SK-N-SH (cell line): Measurements from ENCODE around the gene CCSER1. TPM values are rescaled to one million over a fixed set of nuclear protein-coding genes. Genes with fewer than 3 reads are reported as not detected.

ENCODE experiments used
- CTCF ChIA-PET: fragments of 300-600, 350-600 bp; formaldehyde crosslinking; extraction: SDS; loops from one replicate; lab custom pipeline; 2021; lab: Yijun Ruan, JAX
- POLR2A ChIA-PET: fragments of 350-600 bp; sonication (Branson Sonifier 250); formaldehyde crosslinking; extraction: SDS; loops from one replicate; lab custom pipeline; 2020; ENCODE audit warnings: antibody characterized with exemption, inconsistent platforms; lab: Yijun Ruan, JAX
- DNase-seq: peaks from one replicate; pipeline ENCODE4 v3.0.0; 2012
- H2AFZ ChIP-seq: fragments of 200-600 bp; sonication (generic); 2 replicates; pipeline ENCODE4 v1.8.1; 2016; ENCODE audit warnings: antibody characterized with exemption, mild to moderate bottlenecking, low read depth
- H3F3A ChIP-seq: fragments of 200-600 bp; sonication (generic); replicated peaks from 2 replicates; pipeline ENCODE3; 2016; ENCODE audit warnings: antibody characterized with exemption, mild to moderate bottlenecking; ENCODE audit not compliant: insufficient read depth
- H3K27ac ChIP-seq, 2 experiments: fragments of 200-500 bp in 1 of 2; fragments of 200-600 bp in 1 of 2; sonication (Bioruptor generic) in 1 of 2; sonication (generic), shearing (Covaris generic) in 1 of 2; 2 replicates each; pipeline versions ENCODE4 v1.5.1 to v1.6.1; 2014 to 2016; ENCODE audit warnings: low read depth in 2 of 2, inconsistent platforms in 1 of 2, low read length in 1 of 2, mild to moderate bottlenecking in 1 of 2, mixed read lengths in 1 of 2
- H3K27me3 ChIP-seq: fragments of 200-600 bp; sonication (generic), shearing (Covaris generic); 2 replicates; pipeline ENCODE4 v1.6.1; 2016; ENCODE audit warnings: mixed run types; ENCODE audit not compliant: insufficient read depth
- H3K36me3 ChIP-seq, 2 experiments: fragments of 200-500 bp in 1 of 2; fragments of 200-600 bp in 1 of 2; sonication (Bioruptor generic) in 1 of 2; sonication (generic) in 1 of 2; replicated peaks in 1 of 2; 2 replicates each; pipeline versions ENCODE3 to v1.5.1; 2014 to 2016; ENCODE audit warnings: low read length in 1 of 2, mild to moderate bottlenecking in 1 of 2; ENCODE audit not compliant: insufficient read depth in 2 of 2, control insufficient read depth in 1 of 2
- H3K4me1 ChIP-seq, 2 experiments: fragments of 200-500 bp in 1 of 2; fragments of 200-600 bp in 1 of 2; sonication (Bioruptor generic) in 1 of 2; sonication (generic), shearing (Covaris generic) in 1 of 2; 2 replicates each; pipeline versions ENCODE4 v1.5.1 to v1.6.1; 2014 to 2016; ENCODE audit warnings: low read depth in 1 of 2, low read length in 1 of 2, mixed run types in 1 of 2; ENCODE audit not compliant: insufficient read depth in 2 of 2, control insufficient read depth in 1 of 2
- H3K4me2 ChIP-seq: fragments of 200-600 bp; sonication (generic), shearing (Covaris generic); 2 replicates; pipeline ENCODE4 v1.6.1; 2017; ENCODE audit warnings: mixed run types
- H3K4me3 ChIP-seq, 2 experiments: fragments of 200-500 bp in 1 of 2; fragments of 200-600 bp in 1 of 2; sonication (Bioruptor generic) in 1 of 2; sonication (generic), shearing (Covaris generic) in 1 of 2; 2 replicates each; pipeline versions ENCODE4 v1.5.1 to v1.8.1; 2014 to 2016; ENCODE audit warnings: low read depth in 2 of 2, inconsistent platforms in 1 of 2, low read length in 1 of 2, mild to moderate bottlenecking in 1 of 2, mixed read lengths in 1 of 2, moderate library complexity in 1 of 2
- H3K79me2 ChIP-seq: fragments of 200-600 bp; sonication (generic); 2 replicates; pipeline ENCODE4 v1.8.1; 2017; ENCODE audit warnings: mild to moderate bottlenecking; ENCODE audit not compliant: insufficient read depth
- H3K9ac ChIP-seq: fragments of 200-600 bp; sonication (generic); 2 replicates; pipeline ENCODE4 v1.6.1; 2017; ENCODE audit warnings: mixed run types
- H3K9me2 ChIP-seq: fragments of 200-600 bp; sonication (generic); 2 replicates; pipeline ENCODE4 v1.6.1; 2017; ENCODE audit warnings: mixed run types
- H3K9me3 ChIP-seq: fragments of 200-600 bp; sonication (generic); 2 replicates; pipeline ENCODE4 v1.6.1; 2017; ENCODE audit warnings: mixed run types, mild to moderate bottlenecking, moderate library complexity
- H4K20me1 ChIP-seq: fragments of 200-600 bp; sonication (generic); 2 replicates; pipeline ENCODE4 v1.6.1; 2017; ENCODE audit warnings: mild to moderate bottlenecking, mixed run types; ENCODE audit not compliant: insufficient read depth
- ELF1 ChIP-seq: IDR thresholded peaks from 2 replicates; pipeline ENCODE4 v1.4.0; 2012
- EP300 ChIP-seq, 2 experiments: IDR thresholded peaks; 2 replicates each; pipeline versions ENCODE4 v1.4.0 to v1.6.1; 2012; ENCODE audit warnings: borderline replicate concordance in 1 of 2, low read depth in 1 of 2, low read length in 1 of 2
- EZH2phosphoT487 ChIP-seq: fragments of 200-600 bp; sonication (generic); IDR thresholded peaks from 2 replicates; pipeline ENCODE4 v1.6.1; 2017; ENCODE audit warnings: low read depth, mixed run types, mild to moderate bottlenecking, antibody characterized with exemption, moderate library complexity, borderline replicate concordance
- FOSL2 ChIP-seq: IDR thresholded peaks from 2 replicates; pipeline ENCODE4 v1.4.0; 2012; ENCODE audit warnings: low read depth, mild to moderate bottlenecking, moderate library complexity, borderline replicate concordance
- FOXJ3 ChIP-seq: sonication (generic); formaldehyde crosslinking; IDR thresholded peaks from 2 replicates; pipeline ENCODE4 v1.5.1; 2020; ENCODE audit warnings: mild to moderate bottlenecking, missing genetic modification reagents
- GATA2 ChIP-seq: sonication (generic); formaldehyde crosslinking; IDR thresholded peaks from 2 replicates; pipeline ENCODE4 v1.5.0; 2020; ENCODE audit warnings: mild to moderate bottlenecking, missing genetic modification reagents
- MEF2A ChIP-seq: IDR thresholded peaks from 2 replicates; pipeline ENCODE4 v1.4.0; 2012; ENCODE audit warnings: low read depth, borderline replicate concordance
- MXI1 ChIP-seq: IDR thresholded peaks from 2 replicates; pipeline ENCODE4 v1.6.1; 2012; ENCODE audit warnings: mild to moderate bottlenecking, low read depth, low read length, improper control_type of control experiment
- NFIC ChIP-seq: IDR thresholded peaks from 2 replicates; pipeline ENCODE4 v1.4.0; 2012; ENCODE audit warnings: borderline replicate concordance
- NRF1 ChIP-seq: IDR thresholded peaks from 2 replicates; pipeline ENCODE4 v1.6.1; 2012; ENCODE audit warnings: low read depth, mild to moderate bottlenecking, low read length
- POLR2AphosphoS5 ChIP-seq: IDR thresholded peaks from 2 replicates; pipeline ENCODE4 v1.6.1; 2012; ENCODE audit warnings: low read depth, low read length
- RAD21 ChIP-seq: IDR thresholded peaks from 2 replicates; pipeline ENCODE4 v1.6.1; 2012; ENCODE audit warnings: mild to moderate bottlenecking, low read length
- RFX5 ChIP-seq: IDR thresholded peaks from 2 replicates; pipeline ENCODE4 v1.6.1; 2012; ENCODE audit warnings: mild to moderate bottlenecking, improper control_type of control experiment, low read length
- RXRA ChIP-seq: IDR thresholded peaks from 2 replicates; pipeline ENCODE4 v1.4.0; 2012; ENCODE audit warnings: low read depth, mild to moderate bottlenecking, borderline replicate concordance
- TCF12 ChIP-seq: IDR thresholded peaks from 2 replicates; pipeline ENCODE4 v1.4.0; 2012
- YY1 ChIP-seq: IDR thresholded peaks from 2 replicates; pipeline ENCODE4 v1.4.0; 2012; ENCODE audit warnings: low read depth, mild to moderate bottlenecking
- WGBS: methylation state at CpG from one replicate; pipeline ENCODE4 v1.1.6; 2017; ENCODE audit warnings: low lambda C conversion rate; 5-methylcytosine and 5-hydroxymethylcytosine counted together
- polyA plus RNA-seq, 3 experiments: library from polyadenylated mRNA; depleted of rRNA; stranded (reverse); fragments of >200 nt; gene quantifications; 2 replicates each; pipeline ENCODE4 v1.2.3, GENCODE V29; 2012
- TF ChIP-seq, protein P1 (sequence below): fragments of 200-600 bp; sonication (generic); IDR thresholded peaks from 2 replicates; pipeline ENCODE4 v1.6.1; 2017; ENCODE audit warnings: antibody characterized with exemption, mild to moderate bottlenecking, moderate library complexity
- TF ChIP-seq, protein P2 (sequence below): fragments of 150-350 bp; IDR thresholded peaks from 2 replicates; pipeline ENCODE4 v1.6.1; 2017; ENCODE audit warnings: antibody characterized with exemption, low read length, low read depth, borderline replicate concordance
- TF ChIP-seq, protein P3 (sequence below): IDR thresholded peaks from 2 replicates; pipeline ENCODE4 v1.4.0; 2012; ENCODE audit warnings: low read depth

CCSER1 gene
- polyA plus RNA-seq, 1 of the 3 experiments (the other 2 are of a cell fraction): 0.05 TPM

DNA sequence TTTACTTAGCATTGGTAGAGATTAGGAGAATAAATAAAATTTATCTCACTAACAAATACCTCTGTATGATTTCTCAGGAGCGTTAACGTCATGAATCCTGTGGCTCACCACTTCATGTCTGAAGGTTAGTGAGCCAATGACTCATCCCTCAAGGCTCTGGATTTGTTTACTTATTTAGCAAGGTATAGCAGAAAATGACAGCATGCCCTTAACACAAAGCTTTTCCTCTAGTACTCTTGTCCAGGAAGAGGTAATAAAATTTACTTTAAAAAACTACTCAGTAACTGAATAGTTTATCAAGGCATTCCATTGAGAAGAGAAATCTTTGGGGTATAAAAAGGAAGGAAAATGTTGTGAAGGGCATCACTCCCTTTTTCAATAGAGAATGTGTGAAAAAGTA is 823.8 kb downstream of the CCSER1 start:
- TF ChIP-seq RXRA (no peak), RFX5 (no peak), RAD21 (no peak), YY1 (no peak), POLR2AphosphoS5 (no peak), NFIC (no peak), TCF12 (no peak), GATA2 (CRISPR knock-in tag) (no peak)
- TF ChIP-seq, all 33 proteins: peak for 0
- H2AFZ ChIP-seq: no peak overlapping the region
- H3K9me3 ChIP-seq: no peaks in the 10 kb centered on the region
- no peaks in the 10 kb centered on the region; a peak in 2 of 4 replicates for H3K4me1 ChIP-seq
- no peaks in the 10 kb centered on the region for H3F3A ChIP-seq
- no peak overlapping the region for H3K9ac ChIP-seq
- no peaks in the 10 kb centered on the region for H4K20me1 ChIP-seq
- H3K27ac ChIP-seq: no peak overlapping the region; a peak in 1 of 4 replicates
- no peaks in the 10 kb centered on the region for H3K36me3 ChIP-seq
- H3K4me3 ChIP-seq: no peak overlapping the region
- DNase-seq: no peak
- no peaks in the 10 kb centered on the region for H3K79me2 ChIP-seq
- no peaks in the 10 kb centered on the region for H3K9me2 ChIP-seq
- 27% methylated on average over 2 of the region's 2 CpGs for WGBS
- ChIA-PET CTCF (no interaction called here), POLR2A (no interaction called here)
- no peak overlapping the region for H3K4me2 ChIP-seq
- H3K27me3 ChIP-seq: no peaks in the 10 kb centered on the region

DNA sequence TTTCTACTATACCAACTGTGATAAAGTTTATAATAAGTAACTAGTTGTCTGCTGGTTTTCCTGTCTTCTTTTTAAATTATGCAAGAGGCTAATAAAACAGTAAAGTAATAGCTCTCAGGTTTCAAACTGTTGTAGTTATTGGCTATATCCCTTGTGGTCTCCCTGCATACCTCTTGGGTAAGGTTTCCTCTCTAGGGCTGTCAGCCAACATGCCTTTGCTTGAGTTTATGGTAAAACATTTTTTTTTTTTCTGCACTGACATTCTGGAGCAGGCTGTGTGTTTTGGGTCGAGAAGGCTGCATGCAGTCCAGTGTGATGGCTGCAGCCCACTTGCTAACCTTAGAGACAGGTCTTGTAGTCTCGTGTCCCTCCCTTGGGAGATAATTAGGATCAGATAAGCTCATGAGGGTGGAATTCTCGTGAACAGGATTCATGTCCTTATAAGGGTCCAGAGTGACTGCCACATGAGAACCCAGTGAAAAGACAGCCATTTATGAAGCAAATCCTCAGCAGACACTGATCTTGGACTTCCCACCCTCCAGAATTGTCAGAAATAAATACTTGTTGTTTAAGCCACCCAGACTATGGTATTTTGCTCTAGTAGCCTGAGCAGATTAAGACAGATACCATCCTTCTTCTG is 831.2 kb downstream of the CCSER1 start:
- Histone ChIP-seq H3K27ac (peak overlapping the region in 1 of 2 experiments; percentile 60; a peak in 1 of 4 replicates), H3K4me2 (no peak overlapping the region), H4K20me1 (no peaks in the 10 kb centered on the region), H2AFZ (no peak overlapping the region), H3K4me1 (no peaks in the 10 kb centered on the region; a peak in 2 of 4 replicates), H3K79me2 (no peaks in the 10 kb centered on the region), H3K9me2 (no peaks in the 10 kb centered on the region), H3K4me3 (no peak overlapping the region), H3F3A (no peaks in the 10 kb centered on the region), H3K36me3 (no peaks in the 10 kb centered on the region), H3K27me3 (no peaks in the 10 kb centered on the region), H3K9me3 (no peaks in the 10 kb centered on the region), H3K9ac (no peak overlapping the region)
- WGBS: 25% methylated on average over 3 of the region's 3 CpGs
- ChIA-PET POLR2A (no interaction called here), CTCF (interaction anchor here (1.2 kb wide), 1 partner anchor 155 kb away, joined by 3 read pairs; no protein-coding TSS in a partner anchor)
- TF ChIP-seq YY1 (no peak), TCF12 (peak; percentile 19; the same call in 1 of the 2 replicates), NFIC (peak; percentile 43; the same call in 1 of the 2 replicates)
- DNase-seq: no peak

DNA sequence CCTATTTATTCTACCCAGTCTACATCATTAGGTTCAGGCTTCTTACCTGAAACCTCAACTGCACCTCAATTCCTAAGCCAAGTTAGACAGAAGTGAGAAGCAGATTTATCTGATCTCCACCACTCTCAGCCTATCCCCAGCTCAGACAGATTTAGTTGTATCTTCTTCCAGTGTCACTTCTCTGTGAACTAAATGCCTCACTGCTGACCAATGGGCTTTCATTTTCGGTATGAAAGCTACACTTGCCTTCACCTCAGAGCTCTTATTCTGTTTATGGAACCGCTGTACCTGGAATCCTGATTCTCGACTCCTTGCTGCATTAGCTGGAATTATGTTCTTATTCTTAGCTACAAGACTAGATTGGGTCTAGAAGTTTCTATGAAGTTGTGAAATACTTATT is 833.2 kb downstream of the CCSER1 start:
- Histone ChIP-seq H3K9ac (no peak overlapping the region), H3K27me3 (no peaks in the 10 kb centered on the region), H3F3A (no peaks in the 10 kb centered on the region), H2AFZ (no peak overlapping the region), H3K27ac (no peak overlapping the region), H3K4me3 (no peak overlapping the region), H4K20me1 (no peaks in the 10 kb centered on the region), H3K79me2 (no peaks in the 10 kb centered on the region), H3K9me3 (no peaks in the 10 kb centered on the region), H3K4me2 (no peak overlapping the region), H3K9me2 (no peaks in the 10 kb centered on the region), H3K36me3 (no peaks in the 10 kb centered on the region), H3K4me1 (no peaks in the 10 kb centered on the region; a peak in 2 of 4 replicates)
- 76% methylated on average over 3 of the region's 3 CpGs for WGBS
- ChIA-PET CTCF (no interaction called here), POLR2A (no interaction called here)
- DNase-seq: no peak
- TF ChIP-seq EZH2phosphoT487 (no peak), POLR2AphosphoS5 (no peak), FOSL2 (no peak), YY1 (no peak), NFIC (no peak), RAD21 (no peak), MEF2A (no peak), EP300 (IDR thresholded peaks at IDR 0.05; ENCODE audit: borderline replicate concordance in 1 of 2, low read depth in 1 of 2, low read length in 1 of 2) (no peak), TCF12 (no peak), FOXJ3 (CRISPR knock-in tag) (no peak), ELF1 (no peak), RXRA (no peak), MXI1 (no peak), GATA2 (CRISPR knock-in tag) (no peak), NRF1 (no peak)
- TF ChIP-seq, protein P1, sequence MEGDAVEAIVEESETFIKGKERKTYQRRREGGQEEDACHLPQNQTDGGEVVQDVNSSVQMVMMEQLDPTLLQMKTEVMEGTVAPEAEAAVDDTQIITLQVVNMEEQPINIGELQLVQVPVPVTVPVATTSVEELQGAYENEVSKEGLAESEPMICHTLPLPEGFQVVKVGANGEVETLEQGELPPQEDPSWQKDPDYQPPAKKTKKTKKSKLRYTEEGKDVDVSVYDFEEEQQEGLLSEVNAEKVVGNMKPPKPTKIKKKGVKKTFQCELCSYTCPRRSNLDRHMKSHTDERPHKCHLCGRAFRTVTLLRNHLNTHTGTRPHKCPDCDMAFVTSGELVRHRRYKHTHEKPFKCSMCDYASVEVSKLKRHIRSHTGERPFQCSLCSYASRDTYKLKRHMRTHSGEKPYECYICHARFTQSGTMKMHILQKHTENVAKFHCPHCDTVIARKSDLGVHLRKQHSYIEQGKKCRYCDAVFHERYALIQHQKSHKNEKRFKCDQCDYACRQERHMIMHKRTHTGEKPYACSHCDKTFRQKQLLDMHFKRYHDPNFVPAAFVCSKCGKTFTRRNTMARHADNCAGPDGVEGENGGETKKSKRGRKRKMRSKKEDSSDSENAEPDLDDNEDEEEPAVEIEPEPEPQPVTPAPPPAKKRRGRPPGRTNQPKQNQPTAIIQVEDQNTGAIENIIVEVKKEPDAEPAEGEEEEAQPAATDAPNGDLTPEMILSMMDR: no peak
- TF ChIP-seq, protein P2, sequence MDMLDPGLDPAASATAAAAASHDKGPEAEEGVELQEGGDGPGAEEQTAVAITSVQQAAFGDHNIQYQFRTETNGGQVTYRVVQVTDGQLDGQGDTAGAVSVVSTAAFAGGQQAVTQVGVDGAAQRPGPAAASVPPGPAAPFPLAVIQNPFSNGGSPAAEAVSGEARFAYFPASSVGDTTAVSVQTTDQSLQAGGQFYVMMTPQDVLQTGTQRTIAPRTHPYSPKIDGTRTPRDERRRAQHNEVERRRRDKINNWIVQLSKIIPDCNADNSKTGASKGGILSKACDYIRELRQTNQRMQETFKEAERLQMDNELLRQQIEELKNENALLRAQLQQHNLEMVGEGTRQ: no peak
- TF ChIP-seq, protein P3, sequence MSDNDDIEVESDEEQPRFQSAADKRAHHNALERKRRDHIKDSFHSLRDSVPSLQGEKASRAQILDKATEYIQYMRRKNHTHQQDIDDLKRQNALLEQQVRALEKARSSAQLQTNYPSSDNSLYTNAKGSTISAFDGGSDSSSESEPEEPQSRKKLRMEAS: no peak
